22Rv1 (cell line): ENCODE results near the gene HDAC10.
A peak's percentile ranks its signal among the peaks of the same experiment; 100 is the strongest.

Experiments used
- H3K27ac ChIP-seq: fragments of 450-650 bp; 2 replicates; pipeline ENCODE4 v1.5.1; 2017
- ZFX ChIP-seq: fragments of 450-650 bp; IDR thresholded peaks from 2 replicates; pipeline ENCODE4 v1.6.1; 2017; ENCODE audit warnings: antibody characterized with exemption, borderline replicate concordance
- TF ChIP-seq, protein P1 (sequence below): fragments of 450-650 bp; IDR thresholded peaks from 2 replicates; pipeline ENCODE4 v1.5.1; 2017; ENCODE audit warnings: mild to moderate bottlenecking

HDAC10 gene

DNA sequence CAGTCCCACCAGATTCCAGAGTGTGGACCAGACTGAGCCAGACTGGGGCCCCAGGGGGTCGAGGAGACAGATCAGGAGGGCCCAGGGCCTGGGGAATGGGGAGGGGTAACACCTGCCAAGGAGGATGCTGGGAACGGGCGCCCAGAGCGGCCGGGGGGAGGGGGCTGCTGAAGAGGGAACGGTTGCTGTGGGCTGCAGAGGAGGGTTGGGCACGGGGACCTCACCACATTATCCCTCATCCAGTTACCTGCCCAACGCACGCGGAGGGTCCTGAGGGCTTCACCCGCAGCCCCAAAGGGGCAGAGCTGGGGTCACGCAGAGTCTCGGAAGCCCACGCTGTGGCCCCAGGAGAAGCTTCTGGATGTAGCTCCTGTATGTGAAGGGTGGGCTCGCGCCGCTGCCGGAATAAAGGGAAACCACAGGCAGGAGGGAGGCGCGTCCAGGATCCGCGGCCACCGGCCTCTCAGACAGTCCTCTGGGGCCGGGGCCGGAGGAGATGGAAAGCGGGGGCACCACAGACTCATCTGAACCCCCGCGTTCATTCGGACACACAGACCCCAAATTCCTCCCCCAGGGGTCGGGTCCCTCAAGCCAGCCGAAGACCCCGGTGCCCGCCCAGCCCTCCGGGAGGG lies 51.1 kb downstream of the HDAC10 start:
- H3K27ac ChIP-seq: peak overlapping the region; percentile 78
- no peak for TF ChIP-seq ZFX
- TF ChIP-seq, protein P1, sequence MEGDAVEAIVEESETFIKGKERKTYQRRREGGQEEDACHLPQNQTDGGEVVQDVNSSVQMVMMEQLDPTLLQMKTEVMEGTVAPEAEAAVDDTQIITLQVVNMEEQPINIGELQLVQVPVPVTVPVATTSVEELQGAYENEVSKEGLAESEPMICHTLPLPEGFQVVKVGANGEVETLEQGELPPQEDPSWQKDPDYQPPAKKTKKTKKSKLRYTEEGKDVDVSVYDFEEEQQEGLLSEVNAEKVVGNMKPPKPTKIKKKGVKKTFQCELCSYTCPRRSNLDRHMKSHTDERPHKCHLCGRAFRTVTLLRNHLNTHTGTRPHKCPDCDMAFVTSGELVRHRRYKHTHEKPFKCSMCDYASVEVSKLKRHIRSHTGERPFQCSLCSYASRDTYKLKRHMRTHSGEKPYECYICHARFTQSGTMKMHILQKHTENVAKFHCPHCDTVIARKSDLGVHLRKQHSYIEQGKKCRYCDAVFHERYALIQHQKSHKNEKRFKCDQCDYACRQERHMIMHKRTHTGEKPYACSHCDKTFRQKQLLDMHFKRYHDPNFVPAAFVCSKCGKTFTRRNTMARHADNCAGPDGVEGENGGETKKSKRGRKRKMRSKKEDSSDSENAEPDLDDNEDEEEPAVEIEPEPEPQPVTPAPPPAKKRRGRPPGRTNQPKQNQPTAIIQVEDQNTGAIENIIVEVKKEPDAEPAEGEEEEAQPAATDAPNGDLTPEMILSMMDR: no peak

DNA sequence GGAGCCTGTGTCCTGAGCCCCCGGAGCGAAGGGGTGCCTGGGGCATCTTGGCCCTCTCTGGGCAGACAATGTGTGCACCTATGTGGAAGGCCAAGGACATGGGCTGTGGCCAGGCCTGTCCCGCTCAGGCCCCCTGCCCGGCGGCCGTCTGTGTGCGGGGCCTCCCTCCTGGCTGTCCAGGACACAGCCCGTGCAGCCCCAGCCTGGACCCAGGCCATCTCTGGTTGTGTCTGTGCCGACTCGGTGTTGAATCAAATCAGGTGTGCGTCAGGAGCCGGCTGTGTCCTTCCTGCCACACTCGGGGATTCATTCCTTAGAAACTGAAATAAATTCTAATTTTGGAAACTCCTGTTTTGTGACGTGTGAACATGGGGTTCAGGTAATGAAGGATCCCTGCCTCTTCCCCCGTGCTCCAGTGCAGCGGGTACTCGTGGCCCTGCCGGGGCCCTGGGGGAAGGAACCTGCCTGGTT lies 51.8 kb downstream of the HDAC10 start:
- TF ChIP-seq, protein P1: no peak
- no peak for TF ChIP-seq ZFX
- H3K27ac ChIP-seq: peak overlapping the region; percentile 78

DNA sequence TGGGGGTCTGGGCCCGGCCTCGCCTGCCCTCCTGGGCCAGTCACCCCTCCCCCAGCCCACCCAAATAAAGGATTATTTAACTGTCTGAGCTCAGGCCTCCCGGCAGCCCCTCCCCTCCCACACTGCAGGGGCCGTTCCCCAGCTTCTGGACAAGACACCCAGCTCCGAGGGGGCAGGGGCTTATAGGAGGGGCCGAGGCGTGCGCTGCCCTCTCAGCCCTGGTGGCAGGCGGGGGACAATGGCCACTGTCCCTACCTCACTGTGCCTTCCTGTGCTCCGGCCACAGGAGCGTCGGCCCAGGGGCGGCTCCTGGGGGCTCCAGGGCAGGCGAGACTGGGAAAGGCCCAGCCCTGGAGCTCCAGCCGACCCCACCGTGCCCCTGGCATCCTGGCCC lies 52.4 kb downstream of the HDAC10 start:
- peak overlapping the region; percentile 78 for H3K27ac ChIP-seq
- TF ChIP-seq ZFX: no peak
- TF ChIP-seq, protein P1: no peak

DNA sequence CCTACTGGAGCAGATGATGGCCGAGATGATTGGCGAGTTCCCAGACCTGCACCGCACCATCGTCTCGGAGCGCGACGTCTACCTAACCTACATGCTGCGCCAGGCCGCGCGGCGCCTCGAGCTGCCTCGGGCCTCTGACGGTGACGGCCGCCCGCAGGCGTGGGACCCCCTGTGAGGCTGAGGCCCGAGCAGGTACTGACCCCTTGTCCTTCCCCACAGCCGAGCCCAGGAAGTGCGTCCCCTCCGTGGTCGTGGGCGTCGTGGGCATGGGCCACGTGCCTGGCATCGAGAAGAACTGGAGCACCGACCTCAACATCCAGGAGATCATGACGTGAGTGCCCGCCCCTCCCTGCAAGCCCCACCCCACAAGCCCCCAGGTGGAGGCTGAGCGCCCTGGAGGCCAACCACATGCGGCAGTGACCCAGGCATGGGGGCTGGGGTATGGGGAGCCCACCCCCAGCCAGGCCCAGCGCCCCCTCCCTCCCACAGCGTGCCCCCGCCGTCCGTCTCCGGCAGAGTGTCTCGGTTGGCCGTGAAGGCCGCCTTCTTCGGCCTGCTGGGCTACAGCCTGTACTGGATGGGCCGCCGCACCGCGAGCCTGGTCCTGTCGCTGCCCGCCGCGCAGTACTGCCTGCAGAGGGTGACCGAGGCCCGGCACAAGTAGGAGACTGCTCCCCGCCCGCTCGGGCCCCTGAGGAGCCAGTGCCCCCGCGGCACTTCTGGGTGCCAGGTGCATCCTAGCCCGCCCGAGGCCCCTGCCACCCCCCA lies 53.0 kb downstream of the HDAC10 start:
- TF ChIP-seq, protein P1: no peak
- TF ChIP-seq ZFX: no peak
- H3K27ac ChIP-seq: no peak overlapping the region

DNA sequence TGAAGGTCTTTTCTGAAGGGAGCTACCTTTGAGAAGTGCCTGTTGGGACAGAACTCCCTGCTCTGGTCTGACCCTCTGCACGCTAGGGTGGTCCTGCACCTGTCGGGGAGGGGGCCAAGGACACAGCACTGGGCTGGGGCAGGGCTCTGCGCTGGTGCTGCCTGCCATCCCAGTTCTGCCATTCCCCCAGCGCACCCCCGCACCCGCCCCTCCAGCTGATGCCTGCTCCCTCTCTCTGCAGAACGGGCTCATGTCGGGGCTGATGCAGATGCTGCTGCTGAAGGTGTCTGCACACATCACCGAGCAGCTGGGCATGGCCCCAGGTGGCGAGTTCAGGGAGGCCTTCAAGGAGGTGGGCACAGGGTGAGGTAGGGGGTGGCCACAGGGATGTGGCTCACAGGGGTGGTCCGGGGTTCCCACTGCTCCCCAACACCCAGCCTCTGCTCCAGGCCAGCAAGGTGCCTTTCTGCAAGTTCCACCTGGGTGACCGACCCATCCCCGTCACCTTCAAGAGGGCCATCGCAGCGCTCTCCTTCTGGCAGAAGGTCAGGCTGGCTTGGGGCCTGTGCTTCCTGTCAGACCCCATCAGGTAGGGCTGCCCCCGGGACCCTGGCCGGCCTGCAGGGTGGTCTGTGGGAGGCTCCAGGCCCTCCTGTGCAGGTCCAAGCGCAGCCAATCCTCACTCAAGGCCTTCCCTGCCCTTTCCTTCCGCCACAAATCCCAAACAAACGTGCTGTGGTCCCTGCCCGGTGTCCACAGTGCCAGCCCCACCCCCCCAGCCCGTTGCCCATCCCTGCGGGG lies 53.9 kb downstream of the HDAC10 start:
- TF ChIP-seq ZFX: no peak
- TF ChIP-seq, protein P1: no peak
- no peak overlapping the region; the same call in 1 of the 2 replicates for H3K27ac ChIP-seq

DNA sequence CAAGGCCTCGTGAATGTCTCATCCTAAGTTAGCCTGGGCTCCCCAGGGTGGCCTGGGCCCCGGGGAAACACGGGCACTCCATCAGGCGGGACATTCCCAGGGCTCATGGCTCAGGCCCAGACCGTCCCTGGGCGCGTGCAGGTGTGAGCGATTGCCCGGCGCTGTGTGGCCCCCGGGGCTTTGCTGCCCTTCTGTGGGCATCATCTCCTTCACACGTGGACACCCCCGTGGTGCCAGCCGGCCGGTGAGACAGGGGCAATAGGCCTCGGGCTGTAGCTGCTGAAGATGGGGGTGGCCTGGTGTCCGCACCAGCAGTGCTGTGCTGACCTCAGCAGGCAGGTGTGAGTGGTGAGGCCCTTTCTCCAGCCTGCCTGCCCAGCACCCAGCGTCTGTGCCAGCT lies 54.8 kb downstream of the HDAC10 start:
- peak overlapping the region; percentile 12; the same call in 1 of the 2 replicates for H3K27ac ChIP-seq
- TF ChIP-seq, protein P1: no peak
